Fibroblast of lung (primary cell): Measurements from ENCODE around the gene NDRG3. TPM values are rescaled to one million over a fixed set of nuclear protein-coding genes. Genes with fewer than 3 reads are reported as not detected.
"Not testable (repeated sequence)": the region's sequence is repeated elsewhere in the genome, so short reads cannot be mapped to it uniquely, and the experiment has no call there.

Source experiments
- DNase-seq, 2 donors: peaks; one replicate each; pipeline versions ENCODE4 v3.0.0 to v3.0.0-alpha.2; 2010; ENCODE audit warnings: low read depth in 2 of 2
- H2AFZ ChIP-seq: 2 replicates; pipeline ENCODE4 v1.5.1; 2012; ENCODE audit warnings: low read length, control low read depth, inconsistent platforms
- H3K27ac ChIP-seq: 2 replicates; pipeline ENCODE4 v1.5.1; 2011; ENCODE audit warnings: low read length, control low read depth; ENCODE audit not compliant: insufficient read depth
- H3K27me3 ChIP-seq: 2 replicates; pipeline ENCODE4 v1.5.1; 2011; ENCODE audit warnings: mild to moderate bottlenecking, low read length; ENCODE audit not compliant: control insufficient read depth, insufficient read depth
- H3K36me3 ChIP-seq: 2 replicates; pipeline ENCODE4 v1.5.1; 2011; ENCODE audit warnings: low read length; ENCODE audit not compliant: control insufficient read depth, insufficient read depth
- H3K4me1 ChIP-seq: 2 replicates; pipeline ENCODE4 v1.5.1; 2011; ENCODE audit warnings: low read length; ENCODE audit not compliant: control insufficient read depth, insufficient read depth; ENCODE audit errors: extremely low read depth
- H3K4me2 ChIP-seq: 2 replicates; pipeline ENCODE4 v1.5.1; 2011; ENCODE audit warnings: low read length, control low read depth; ENCODE audit not compliant: insufficient read depth; ENCODE audit errors: extremely low read depth
- H3K4me3 ChIP-seq, 4 experiments: fragments of 200-600 bp in 1 of 4; sonication (generic) in 1 of 4; replicated peaks in 1 of 4; 2 replicates each; pipeline ENCODE4 v1.5.1; 2011 to 2016; ENCODE audit warnings: low read length in 4 of 4, low read depth in 3 of 4, mild to moderate bottlenecking in 3 of 4, control low read depth in 2 of 4, inconsistent platforms in 1 of 4, mixed read lengths in 1 of 4; ENCODE audit not compliant: insufficient read depth in 1 of 4; ENCODE audit errors: control extremely low read depth in 1 of 4
- H3K79me2 ChIP-seq: 2 replicates; pipeline ENCODE4 v1.5.1; 2012; ENCODE audit warnings: mild to moderate bottlenecking, low read length, inconsistent platforms; ENCODE audit not compliant: control insufficient read depth, insufficient read depth
- H3K9ac ChIP-seq: 2 replicates; pipeline ENCODE4 v1.5.1; 2011; ENCODE audit warnings: mild to moderate bottlenecking, low read length, control low read depth; ENCODE audit not compliant: insufficient read depth
- H3K9me3 ChIP-seq: 2 replicates; pipeline ENCODE4 v1.5.1; 2012; ENCODE audit warnings: low read depth, low read length; ENCODE audit not compliant: control insufficient read depth, insufficient read depth
- H4K20me1 ChIP-seq: 2 replicates; pipeline ENCODE4 v1.5.1; 2011; ENCODE audit warnings: low read length; ENCODE audit not compliant: control insufficient read depth, insufficient read depth; ENCODE audit errors: extremely low read depth
- EZH2 ChIP-seq: IDR thresholded peaks from 2 replicates; pipeline ENCODE4 v1.5.1; 2012; ENCODE audit warnings: low read length, control low read depth, mild to moderate bottlenecking; ENCODE audit errors: missing control alignments
- polyA plus RNA-seq, 2 donors: library from polyadenylated mRNA; depleted of rRNA in 1 of 2; stranded (reverse) in 1 of 2; unstranded in 1 of 2; fragments of >200 nt; gene quantifications; 2 replicates each; pipeline ENCODE4 v1.2.1, GENCODE V29; 2011 to 2012; ENCODE audit warnings: missing spikeins in 1 of 2
- total RNA-seq: library from RNA; depleted of rRNA; stranded (reverse); fragments of >200 nt; gene quantifications from 2 replicates; pipeline ENCODE4 v1.2.1, GENCODE V29; 2014
- TF ChIP-seq, protein P1 (sequence below), 2 donors: IDR thresholded peaks in 1 of 2; conservative IDR thresholded peaks in 1 of 2; 1 replicate in 1 of 2; 2 replicates in 1 of 2; pipeline ENCODE4 v1.5.1; 2011 to 2012; ENCODE audit warnings: low read length in 2 of 2, control low read depth in 1 of 2, inconsistent platforms in 1 of 2, low read depth in 1 of 2, mild to moderate bottlenecking in 1 of 2

The NDRG3 gene
- total and polyA plus RNA-seq, 2 donors (not counting 1 experiment from before 2014, with no cell fraction given): 37.8 TPM

DNA sequence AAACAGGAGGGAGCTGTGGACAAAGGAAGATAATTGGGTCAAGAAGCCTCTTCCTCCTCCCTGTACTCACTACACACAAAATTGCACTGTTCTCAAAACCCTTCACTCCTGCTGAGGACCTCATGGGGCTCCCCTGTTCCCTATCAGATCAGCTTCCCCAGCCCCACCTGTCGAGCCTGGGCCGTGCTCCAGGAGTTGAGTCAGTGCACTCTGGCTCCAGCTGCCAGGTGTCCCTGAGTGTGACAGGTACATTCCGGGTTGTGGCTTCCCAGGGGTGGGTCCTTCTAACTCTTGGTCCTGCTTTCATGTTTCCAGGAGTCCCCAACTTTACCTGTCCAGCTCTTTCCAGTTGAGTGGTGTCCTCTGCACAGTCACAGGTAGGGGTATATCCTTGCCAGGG is 131.9 kb downstream of the NDRG3 start:
- no peak overlapping the region for H3K4me2 ChIP-seq
- H3K4me1 ChIP-seq: no peaks in the 10 kb centered on the region
- TF ChIP-seq, protein P1, sequence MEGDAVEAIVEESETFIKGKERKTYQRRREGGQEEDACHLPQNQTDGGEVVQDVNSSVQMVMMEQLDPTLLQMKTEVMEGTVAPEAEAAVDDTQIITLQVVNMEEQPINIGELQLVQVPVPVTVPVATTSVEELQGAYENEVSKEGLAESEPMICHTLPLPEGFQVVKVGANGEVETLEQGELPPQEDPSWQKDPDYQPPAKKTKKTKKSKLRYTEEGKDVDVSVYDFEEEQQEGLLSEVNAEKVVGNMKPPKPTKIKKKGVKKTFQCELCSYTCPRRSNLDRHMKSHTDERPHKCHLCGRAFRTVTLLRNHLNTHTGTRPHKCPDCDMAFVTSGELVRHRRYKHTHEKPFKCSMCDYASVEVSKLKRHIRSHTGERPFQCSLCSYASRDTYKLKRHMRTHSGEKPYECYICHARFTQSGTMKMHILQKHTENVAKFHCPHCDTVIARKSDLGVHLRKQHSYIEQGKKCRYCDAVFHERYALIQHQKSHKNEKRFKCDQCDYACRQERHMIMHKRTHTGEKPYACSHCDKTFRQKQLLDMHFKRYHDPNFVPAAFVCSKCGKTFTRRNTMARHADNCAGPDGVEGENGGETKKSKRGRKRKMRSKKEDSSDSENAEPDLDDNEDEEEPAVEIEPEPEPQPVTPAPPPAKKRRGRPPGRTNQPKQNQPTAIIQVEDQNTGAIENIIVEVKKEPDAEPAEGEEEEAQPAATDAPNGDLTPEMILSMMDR (conservative IDR thresholded peaks at IDR 0.05 in 1 of 2, IDR thresholded peaks at IDR 0.05 in 1 of 2; ENCODE audit: low read depth in 1 of 2, low read length in 2 of 2): no peak
- TF ChIP-seq EZH2: no peak
- H3K27me3 ChIP-seq: no peaks in the 10 kb centered on the region
- H3K4me3 ChIP-seq: no peak overlapping the region
- no peak for DNase-seq
- H3K79me2 ChIP-seq: no peaks in the 10 kb centered on the region
- no peaks in the 10 kb centered on the region for H4K20me1 ChIP-seq
- no peak overlapping the region for H2AFZ ChIP-seq
- peaks cover 10% of the 10 kb centered on the region for H3K36me3 ChIP-seq
- no peaks in the 10 kb centered on the region for H3K9me3 ChIP-seq
- H3K27ac ChIP-seq: no peak overlapping the region
- no peak overlapping the region for H3K9ac ChIP-seq

DNA sequence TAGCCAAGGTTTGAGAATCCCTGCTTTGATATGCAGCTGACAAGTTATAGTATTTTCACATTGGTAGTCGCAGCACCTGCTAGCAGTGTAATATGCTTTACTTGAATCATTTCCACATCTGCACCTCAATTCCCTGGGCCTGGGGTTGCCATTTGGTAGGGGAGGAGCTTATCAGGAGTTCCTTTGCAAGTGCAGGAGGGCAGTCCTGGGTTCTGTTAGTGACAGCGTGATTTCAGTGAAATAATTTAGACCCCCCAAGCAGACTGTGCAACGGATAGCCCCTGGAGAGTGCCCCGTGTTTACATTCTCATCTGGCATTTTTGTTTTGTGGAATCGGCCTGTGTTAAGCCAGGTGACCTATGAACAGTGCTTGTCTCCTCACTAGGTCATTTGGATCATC is 134.3 kb downstream of the NDRG3 start:
- H2AFZ ChIP-seq: no peak overlapping the region
- no peak for DNase-seq
- H3K36me3 ChIP-seq: peaks cover 11% of the 10 kb centered on the region
- no peaks in the 10 kb centered on the region for H3K27me3 ChIP-seq
- no peaks in the 10 kb centered on the region for H3K4me1 ChIP-seq
- H3K4me3 ChIP-seq: no peak overlapping the region
- no peak overlapping the region for H3K4me2 ChIP-seq
- H3K79me2 ChIP-seq: peaks cover 15% of the 10 kb centered on the region
- H4K20me1 ChIP-seq: no peaks in the 10 kb centered on the region
- TF ChIP-seq, protein P1 (conservative IDR thresholded peaks at IDR 0.05 in 1 of 2, IDR thresholded peaks at IDR 0.05 in 1 of 2; ENCODE audit: low read depth in 1 of 2, low read length in 2 of 2): no peak
- no peak for TF ChIP-seq EZH2
- H3K27ac ChIP-seq: no peak overlapping the region
- H3K9me3 ChIP-seq: no peaks in the 10 kb centered on the region
- no peak overlapping the region for H3K9ac ChIP-seq

- not testable (repeated sequence) for DNase-seq, H2AFZ ChIP-seq, H3K4me2 ChIP-seq, H3K27me3 ChIP-seq, H3K4me3 ChIP-seq, H3K27ac ChIP-seq, H3K9me3 ChIP-seq, H3K9ac ChIP-seq, H4K20me1 ChIP-seq, H3K4me1 ChIP-seq
- peaks cover 26% of the 10 kb centered on the region for H3K79me2 ChIP-seq
- peaks cover 11% of the 10 kb centered on the region for H3K36me3 ChIP-seq
These were observed 137.5 kb downstream of the NDRG3 start for GRCh38 chr20:36608388-36608728.
